Measurements from ENCODE around the gene MPC1L.

GRCh38 chrX:40573763-40574162, 49.5 kb upstream of the MPC1L start:
- no peak for TF ChIP-seq POLR2A (IDR thresholded peaks at IDR 0.05; ENCODE audit: low read length)
- TF ChIP-seq GATA1 (IDR thresholded peaks at IDR 0.05; ENCODE audit: low read depth, low read length) = no peak
